ENCODE measurements around the gene IFRD2.

DNA sequence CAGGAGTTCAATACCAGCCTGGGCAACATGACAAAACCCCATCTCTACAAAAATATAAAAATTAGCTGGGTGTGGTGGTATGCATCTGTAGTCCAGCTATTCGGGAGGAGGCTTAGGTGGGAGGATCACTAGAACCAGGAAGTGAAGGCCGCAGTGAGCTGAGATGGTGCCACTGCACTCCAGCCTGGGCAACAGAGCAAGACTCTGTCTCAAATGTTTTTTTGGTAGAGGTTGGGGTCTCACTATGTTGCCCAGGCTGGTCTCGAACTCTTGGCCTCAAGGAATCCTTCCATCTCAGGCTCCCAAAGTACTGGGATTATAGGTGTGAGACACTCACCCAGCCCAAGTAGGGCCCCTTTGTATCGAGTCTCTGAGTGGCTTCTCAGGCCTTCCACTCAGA is 1.9 kb upstream of the IFRD2 start:
- TF ChIP-seq, protein P1, sequence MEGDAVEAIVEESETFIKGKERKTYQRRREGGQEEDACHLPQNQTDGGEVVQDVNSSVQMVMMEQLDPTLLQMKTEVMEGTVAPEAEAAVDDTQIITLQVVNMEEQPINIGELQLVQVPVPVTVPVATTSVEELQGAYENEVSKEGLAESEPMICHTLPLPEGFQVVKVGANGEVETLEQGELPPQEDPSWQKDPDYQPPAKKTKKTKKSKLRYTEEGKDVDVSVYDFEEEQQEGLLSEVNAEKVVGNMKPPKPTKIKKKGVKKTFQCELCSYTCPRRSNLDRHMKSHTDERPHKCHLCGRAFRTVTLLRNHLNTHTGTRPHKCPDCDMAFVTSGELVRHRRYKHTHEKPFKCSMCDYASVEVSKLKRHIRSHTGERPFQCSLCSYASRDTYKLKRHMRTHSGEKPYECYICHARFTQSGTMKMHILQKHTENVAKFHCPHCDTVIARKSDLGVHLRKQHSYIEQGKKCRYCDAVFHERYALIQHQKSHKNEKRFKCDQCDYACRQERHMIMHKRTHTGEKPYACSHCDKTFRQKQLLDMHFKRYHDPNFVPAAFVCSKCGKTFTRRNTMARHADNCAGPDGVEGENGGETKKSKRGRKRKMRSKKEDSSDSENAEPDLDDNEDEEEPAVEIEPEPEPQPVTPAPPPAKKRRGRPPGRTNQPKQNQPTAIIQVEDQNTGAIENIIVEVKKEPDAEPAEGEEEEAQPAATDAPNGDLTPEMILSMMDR (IDR thresholded peaks at IDR 0.05) = no peak
- TF ChIP-seq EP300 (IDR thresholded peaks at IDR 0.05) (no peak), POLR2A (IDR thresholded peaks at IDR 0.05) (no peak)
